ENCODE data around the gene HMGCLL1. TPM values are rescaled to one million over a fixed set of nuclear protein-coding genes. Genes with fewer than 3 reads are reported as not detected.

The HMGCLL1 gene
- total and polyA plus RNA-seq, 9 donors: 0.12 to 3.1 (median 0.67) TPM; not detected in 2

- TF ChIP-seq EP300 (IDR thresholded peaks at IDR 0.05): no peak
- TF ChIP-seq CTCF (IDR thresholded peaks at IDR 0.05): no peak
- TF ChIP-seq POLR2A (IDR thresholded peaks at IDR 0.05): no peak
- DNase-seq: no peak
- intact Hi-C loops (cut with DNase I): no loop called here
- Histone ChIP-seq H3K27me3 (no peaks in the 10 kb centered on the region), H3K4me1 (ENCODE audit: insufficient read depth) (no peaks in the 10 kb centered on the region), H3K36me3 (no peaks in the 10 kb centered on the region), H3K4me3 (no peak overlapping the region), H3K9me3 (no peaks in the 10 kb centered on the region), H3K27ac (no peak overlapping the region)
- WGBS, 3 donors: 2 to 10% (median 6%) methylated on average over 4 of the region's 4 CpGs
Observed at GRCh38 chr6:55567558-55567957, 11.4 kb downstream of the HMGCLL1 start.

- Histone ChIP-seq H3K27me3 (no peaks in the 10 kb centered on the region), H3K27ac (no peak overlapping the region), H3K9me3 (no peaks in the 10 kb centered on the region), H3K4me1 (ENCODE audit: insufficient read depth) (no peaks in the 10 kb centered on the region), H3K36me3 (no peaks in the 10 kb centered on the region), H3K4me3 (no peak overlapping the region)
- TF ChIP-seq POLR2A (IDR thresholded peaks at IDR 0.05) (no peak), EP300 (IDR thresholded peaks at IDR 0.05) (no peak), CTCF (IDR thresholded peaks at IDR 0.05) (no peak)
- intact Hi-C loops (cut with DNase I): no loop called here
- no peak for DNase-seq
- 86 to 91% (median 89%) methylated on average over 4 of the region's 4 CpGs for WGBS, 3 donors
Observed at GRCh38 chr6:55566036-55566710, 12.8 kb downstream of the HMGCLL1 start.

GRCh38 chr6:55562318-55562717, 16.7 kb downstream of the HMGCLL1 start:
- intact Hi-C loops (cut with DNase I): no loop called here
- no peaks in the 10 kb centered on the region for H3K36me3 ChIP-seq
- no peaks in the 10 kb centered on the region for H3K4me1 ChIP-seq (ENCODE audit: insufficient read depth)
- no peak overlapping the region for H3K27ac ChIP-seq
- no peaks in the 10 kb centered on the region for H3K9me3 ChIP-seq
- DNase-seq: no peak
- 51 to 79% (median 61%) methylated on average over 3 of the region's 3 CpGs for WGBS, 3 donors
- H3K27me3 ChIP-seq: no peaks in the 10 kb centered on the region
- TF ChIP-seq POLR2A (IDR thresholded peaks at IDR 0.05) (no peak), EP300 (IDR thresholded peaks at IDR 0.05) (no peak), CTCF (IDR thresholded peaks at IDR 0.05) (no peak)
- H3K4me3 ChIP-seq: no peak overlapping the region

- Histone ChIP-seq H3K4me1 (ENCODE audit: insufficient read depth) (no peaks in the 10 kb centered on the region), H3K4me3 (no peak overlapping the region), H3K27me3 (no peaks in the 10 kb centered on the region), H3K27ac (no peak overlapping the region), H3K9me3 (no peaks in the 10 kb centered on the region), H3K36me3 (no peaks in the 10 kb centered on the region)
- DNase-seq: no peak
- TF ChIP-seq EP300 (IDR thresholded peaks at IDR 0.05) (no peak), POLR2A (IDR thresholded peaks at IDR 0.05) (no peak), CTCF (IDR thresholded peaks at IDR 0.05) (no peak)
- WGBS, 3 donors: 66 to 67% (median 67%) methylated on average over 2 of the region's 2 CpGs
- intact Hi-C loops (cut with DNase I): no loop called here
Observed at GRCh38 chr6:55560290-55560885, 18.6 kb downstream of the HMGCLL1 start.
